Neural cell (in vitro differentiated cells): Measurements from ENCODE around the gene MAN2B1. TPM values are rescaled to one million over a fixed set of nuclear protein-coding genes. Genes with fewer than 3 reads are reported as not detected.

Source experiments
- H2AFZ ChIP-seq: fragments of 200-600, 300-800 bp; sonication (generic), shearing (Covaris generic); 2 replicates; pipeline ENCODE4 v1.6.0; 2014; ENCODE audit warnings: low read depth, mild to moderate bottlenecking, antibody characterized with exemption, low read length, moderate library complexity
- H3F3A ChIP-seq: fragments of 200-600 bp; shearing (Covaris generic); 2 replicates; pipeline ENCODE4 v1.6.1; 2016; ENCODE audit warnings: mild to moderate bottlenecking, moderate library complexity, mixed read lengths, antibody characterized with exemption, low read length; ENCODE audit not compliant: insufficient read depth, poor library complexity, severe bottlenecking
- H3K27ac ChIP-seq: fragments of 200-600, 300-800 bp; sonication (generic), shearing (Covaris generic); 2 replicates; pipeline ENCODE4 v1.5.1; 2014; ENCODE audit warnings: mild to moderate bottlenecking, low read length, moderate library complexity
- H3K27me3 ChIP-seq: fragments of 300-800, 200-600 bp; sonication (generic), shearing (Covaris generic); 2 replicates; pipeline ENCODE4 v1.6.0; 2014; ENCODE audit warnings: mild to moderate bottlenecking, low read depth, low read length, moderate library complexity; ENCODE audit not compliant: insufficient read depth
- H3K36me3 ChIP-seq: fragments of 300-800, 200-600 bp; sonication (generic), shearing (Covaris generic); 2 replicates; pipeline ENCODE4 v1.5.1; 2014; ENCODE audit warnings: mild to moderate bottlenecking, antibody characterized with exemption, low read length, moderate library complexity; ENCODE audit not compliant: insufficient read depth
- H3K4me2 ChIP-seq: fragments of 300-800, 200-600 bp; sonication (generic), shearing (Covaris generic); 2 replicates; pipeline ENCODE4 v1.6.0; 2014; ENCODE audit warnings: mild to moderate bottlenecking, low read length
- H3K4me3 ChIP-seq: fragments of 300-800, 200-600 bp; sonication (generic), shearing (Covaris generic); 2 replicates; pipeline ENCODE4 v1.5.1; 2014; ENCODE audit warnings: mild to moderate bottlenecking, low read length, moderate library complexity
- H3K79me2 ChIP-seq: fragments of 200-600 bp; shearing (Covaris generic); replicated peaks from 2 replicates; pipeline ENCODE4 v1.6.0; 2014; ENCODE audit warnings: mild to moderate bottlenecking, low read length, moderate library complexity; ENCODE audit not compliant: insufficient read depth
- H3K9ac ChIP-seq: fragments of 300-800, 200-600 bp; sonication (generic), shearing (Covaris generic); 2 replicates; pipeline ENCODE4 v1.6.1; 2016; ENCODE audit warnings: mild to moderate bottlenecking, low read length, mixed read lengths
- H3K9me2 ChIP-seq: fragments of 200-600 bp; shearing (Covaris generic); 2 replicates; pipeline ENCODE4 v1.6.1; 2016; ENCODE audit warnings: mild to moderate bottlenecking, low read length, mixed read lengths; ENCODE audit not compliant: insufficient read depth
- H3K9me3 ChIP-seq: fragments of 200-600, 300-800 bp; sonication (generic), shearing (Covaris generic); 2 replicates; pipeline ENCODE4 v1.6.1; 2016; ENCODE audit warnings: mild to moderate bottlenecking, mixed run types, low read length, moderate library complexity, mixed read lengths
- H4K20me1 ChIP-seq: fragments of 200-600 bp; shearing (Covaris generic); 2 replicates; pipeline ENCODE4 v1.6.1; 2016; ENCODE audit warnings: mild to moderate bottlenecking, mixed run types; ENCODE audit not compliant: insufficient read depth
- CTCF ChIP-seq: fragments of 450-650 bp; IDR thresholded peaks from 2 replicates; pipeline ENCODE4 v1.5.1; 2014; ENCODE audit warnings: antibody characterized with exemption, mild to moderate bottlenecking, moderate library complexity; ENCODE audit not compliant: poor library complexity, severe bottlenecking
- EP300 ChIP-seq: fragments of 450-650 bp; conservative IDR thresholded peaks from 2 replicates; pipeline ENCODE4 v1.6.1; 2014; ENCODE audit warnings: antibody characterized with exemption, mild to moderate bottlenecking, moderate library complexity; ENCODE audit not compliant: poor library complexity, severe bottlenecking
- EZH2 ChIP-seq: fragments of 200-600, 300-800 bp; shearing (Covaris generic), sonication (generic); IDR thresholded peaks from 2 replicates; pipeline ENCODE4 v1.6.1; 2014; ENCODE audit warnings: antibody characterized with exemption, low read length, borderline replicate concordance, mild to moderate bottlenecking; ENCODE audit not compliant: insufficient read depth, poor library complexity, severe bottlenecking
- MXI1 ChIP-seq: fragments of 450-650 bp; conservative IDR thresholded peaks from 2 replicates; pipeline ENCODE4 v1.6.1; 2014; ENCODE audit warnings: antibody characterized with exemption, mild to moderate bottlenecking; ENCODE audit not compliant: poor library complexity, severe bottlenecking
- POLR2AphosphoS5 ChIP-seq: IDR thresholded peaks from 2 replicates; pipeline ENCODE4 v1.6.1; 2012
- RAD21 ChIP-seq: fragments of 450-650 bp; conservative IDR thresholded peaks from 2 replicates; pipeline ENCODE4 v1.6.1; 2014; ENCODE audit warnings: antibody characterized with exemption, mild to moderate bottlenecking, moderate library complexity
- REST ChIP-seq: IDR thresholded peaks from 2 replicates; pipeline ENCODE4 v1.6.1; 2012; ENCODE audit warnings: borderline replicate concordance
- SMC3 ChIP-seq: fragments of 450-650 bp; conservative IDR thresholded peaks from 2 replicates; pipeline ENCODE4 v1.6.1; 2014; ENCODE audit warnings: antibody characterized with exemption, mild to moderate bottlenecking, moderate library complexity; ENCODE audit not compliant: poor library complexity
- TAF1 ChIP-seq: IDR thresholded peaks from 2 replicates; pipeline ENCODE4 v1.6.1; 2012; ENCODE audit warnings: low read depth
- polyA plus RNA-seq: library from polyadenylated mRNA; depleted of rRNA; stranded (reverse); fragments of >200 nt; gene quantifications from 2 replicates; pipeline ENCODE4 v1.2.3, GENCODE V29; 2014

The MAN2B1 gene
- polyA plus RNA-seq, 1 donor from 2014 or later, result 11.5 TPM

DNA sequence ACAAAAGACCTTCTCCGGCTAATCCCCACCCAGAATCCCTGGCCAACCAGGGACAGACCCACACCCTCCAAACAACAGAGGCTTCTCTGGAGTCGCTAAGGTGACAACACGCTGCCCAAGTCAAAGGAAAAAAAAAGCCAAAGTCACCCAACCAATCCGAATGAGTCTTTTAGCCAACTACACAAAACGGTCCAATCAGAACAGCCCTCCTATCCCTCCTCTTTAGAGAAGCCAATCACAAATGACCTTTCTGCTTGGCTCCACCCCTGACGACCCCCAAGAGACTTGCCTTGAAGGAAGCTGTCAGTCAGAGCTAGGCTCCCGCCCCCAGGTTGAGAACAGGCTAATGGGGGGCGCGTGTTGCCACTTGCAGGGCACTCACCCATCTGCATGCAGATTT, 36.5 kb upstream of the MAN2B1 start:
- Histone ChIP-seq H3K9ac (no peak overlapping the region), H3K9me3 (no peaks in the 10 kb centered on the region), H3K4me3 (no peak overlapping the region), H3K9me2 (no peaks in the 10 kb centered on the region), H3K79me2 (no peaks in the 10 kb centered on the region), H3K27ac (no peak overlapping the region), H3K36me3 (no peaks in the 10 kb centered on the region), H2AFZ (no peak overlapping the region), H3F3A (no peaks in the 10 kb centered on the region), H4K20me1 (no peaks in the 10 kb centered on the region), H3K4me2 (no peak overlapping the region), H3K27me3 (no peaks in the 10 kb centered on the region)
- TF ChIP-seq TAF1, result no peak
- TF ChIP-seq REST, result no peak
- no peak for TF ChIP-seq EP300
- no peak for TF ChIP-seq EZH2
- TF ChIP-seq RAD21, result no peak
- no peak for TF ChIP-seq MXI1
- TF ChIP-seq SMC3, result no peak
- no peak for TF ChIP-seq POLR2AphosphoS5
- TF ChIP-seq CTCF, result no peak

- H3K36me3 ChIP-seq, result no peaks in the 10 kb centered on the region
- TF ChIP-seq EZH2 (no peak), EP300 (no peak), SMC3 (no peak), RAD21 (no peak), REST (no peak), CTCF (no peak), TAF1 (no peak), POLR2AphosphoS5 (no peak), MXI1 (no peak)
- H3K9me2 ChIP-seq, result no peaks in the 10 kb centered on the region
- no peak overlapping the region for H2AFZ ChIP-seq
- peaks cover 4% of the 10 kb centered on the region for H3F3A ChIP-seq
- H3K27ac ChIP-seq, result no peak overlapping the region
- H3K9me3 ChIP-seq, result no peaks in the 10 kb centered on the region
- no peak overlapping the region for H3K4me2 ChIP-seq
- H3K4me3 ChIP-seq, result no peak overlapping the region
- H4K20me1 ChIP-seq, result no peaks in the 10 kb centered on the region
- H3K9ac ChIP-seq, result no peak overlapping the region
- no peaks in the 10 kb centered on the region for H3K79me2 ChIP-seq
- no peaks in the 10 kb centered on the region for H3K27me3 ChIP-seq
Observed at GRCh38 chr19:12701596-12702282, 35.2 kb upstream of the MAN2B1 start.
